ENCODE data around the gene HOXA7. TPM values are rescaled to one million over a fixed set of nuclear protein-coding genes. Genes with fewer than 3 reads are reported as not detected.

The HOXA7 gene
- total and polyA plus RNA-seq, 8 donors = 0.06 to 0.49 (median 0.17) TPM; not detected in 3

GRCh38 chr7:27151931-27152815 lies 4.3 kb downstream of the HOXA7 start, which contains the start of gene HOXA3:
TSS of gene HOXA3 (minus strand) at chr7:27152583. CDS start at chr7:27110640, 41,943 bp downstream.
- Histone ChIP-seq H3K36me3 (no peaks in the 10 kb centered on the region), H3K4me1 (peaks cover 0 to 12% (median 0%) of the 10 kb centered on the region in 3 donors), H3K27me3 (peaks cover 25 to 80% (median 39%) of the 10 kb centered on the region in 4 donors), H3K9me3 (no peaks in the 10 kb centered on the region), H3K27ac (no peak within 1 kb of the TSS), H3K4me3 (peak within 1 kb of the TSS in 1 of 4 donors; percentile 42)
- peak in 5 of 6 donors; percentile 0 to 71 (median 10) for DNase-seq
- intact Hi-C loops (cut with DNase I) = loop anchor here in 1 of 3 donors (10.0 kb wide), 1 partner anchor 1297 kb away; no protein-coding TSS in a partner anchor
- 7 to 9% methylated on average over 48 to 53 of the region's 53 CpGs for whole genome bisulfite sequencing, 2 donors
- no peak for FAIRE-seq
- TF ChIP-seq CTCF (IDR thresholded peaks at IDR 0.05) = no peak
- ATAC-seq = peak in 1 of 4 donors; percentile 24

GRCh38 chr7:27151341-27151930 lies 5.0 kb downstream of the HOXA7 start:
- no peaks in the 10 kb centered on the region for H3K36me3 ChIP-seq
- peak overlapping the region in 2 of 4 donors; percentile 12 to 42 for H3K4me3 ChIP-seq
- WGBS, 2 donors = 6 to 8% methylated on average over 27 of the region's 27 CpGs
- no peaks in the 10 kb centered on the region for H3K9me3 ChIP-seq
- intact Hi-C loops (cut with DNase I) = loop anchor here in 1 of 3 donors (10.0 kb wide), 1 partner anchor 1297 kb away; no protein-coding TSS in a partner anchor
- H3K4me1 ChIP-seq = peaks cover 0 to 12% (median 0%) of the 10 kb centered on the region in 3 donors
- H3K27me3 ChIP-seq = peaks cover 25 to 80% (median 38%) of the 10 kb centered on the region in 4 donors
- no peak for ATAC-seq
- DNase-seq = peak in 3 of 6 donors; percentile 5 to 34 (median 10)
- FAIRE-seq = no peak
- TF ChIP-seq CTCF (IDR thresholded peaks at IDR 0.05) = no peak
- H3K27ac ChIP-seq = no peak overlapping the region

GRCh38 chr7:27150568-27151340 lies 5.7 kb downstream of the HOXA7 start:
- Histone ChIP-seq H3K27ac (no peak overlapping the region), H3K4me1 (peaks cover 0 to 12% (median 0%) of the 10 kb centered on the region in 3 donors), H3K36me3 (no peaks in the 10 kb centered on the region), H3K27me3 (peaks cover 25 to 77% (median 33%) of the 10 kb centered on the region in 4 donors), H3K4me3 (peak overlapping the region in 2 of 4 donors; percentile 12 to 42), H3K9me3 (no peaks in the 10 kb centered on the region)
- DNase-seq (peak in 5 of 6 donors; percentile 36 to 86 (median 69)), FAIRE-seq (no peak), ATAC-seq (peak; percentile 78 to 90 (median 86))
- WGBS, 2 donors = 4 to 5% methylated on average over 57 to 58 of the region's 58 CpGs
- peak; percentile 61 to 80 (median 76) for TF ChIP-seq CTCF (IDR thresholded peaks at IDR 0.05)
- intact Hi-C loops (cut with DNase I) = loop anchor here in 1 of 3 donors (10.0 kb wide), 1 partner anchor 1296 kb away; no protein-coding TSS in a partner anchor

GRCh38 chr7:27149842-27150567 lies 6.5 kb downstream of the HOXA7 start:
- peaks cover 18 to 76% (median 29%) of the 10 kb centered on the region in 4 donors for H3K27me3 ChIP-seq
- 39% methylated on average over 13 of the region's 13 CpGs for WGBS, 2 donors
- ATAC-seq = no peak
- H3K9me3 ChIP-seq = no peaks in the 10 kb centered on the region
- no peak for FAIRE-seq
- peak in 1 of 6 donors; percentile 62 for DNase-seq
- H3K4me3 ChIP-seq = peak overlapping the region in 1 of 4 donors; percentile 42
- intact Hi-C loops (cut with DNase I) = loop anchor here in 1 of 3 donors (10.0 kb wide), 1 partner anchor 1295 kb away; no protein-coding TSS in a partner anchor
- no peak for TF ChIP-seq CTCF (IDR thresholded peaks at IDR 0.05)
- H3K4me1 ChIP-seq = peaks cover 0 to 12% (median 0%) of the 10 kb centered on the region in 3 donors
- no peaks in the 10 kb centered on the region for H3K36me3 ChIP-seq
- no peak overlapping the region for H3K27ac ChIP-seq
